ENCODE measurements around the gene FBXL15.

DNA sequence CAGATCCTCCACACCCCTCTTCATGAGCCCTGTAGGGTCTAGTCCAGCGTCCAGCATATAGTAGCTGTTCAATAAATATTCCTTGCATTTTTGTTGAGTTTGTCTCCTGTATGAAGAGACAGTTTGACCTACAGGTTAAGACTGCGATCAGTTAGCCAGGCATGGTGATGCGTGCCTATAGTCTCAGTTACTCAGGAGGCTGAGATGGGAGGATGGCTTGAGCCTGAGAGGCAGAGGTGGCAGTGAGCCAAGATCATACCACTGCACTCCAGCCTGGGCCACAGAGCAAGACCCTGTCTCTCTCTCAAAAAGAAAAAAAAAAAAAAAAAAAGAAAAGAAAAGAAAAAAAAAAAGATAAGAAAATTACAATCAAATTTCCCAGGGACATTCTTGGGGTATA, 16.9 kb downstream of the FBXL15 start:
- TF ChIP-seq POLR2A (IDR thresholded peaks at IDR 0.05) (no peak), POLR2AphosphoS5 (IDR thresholded peaks at IDR 0.05) (no peak)
